Nephron progenitor cell (in vitro differentiated cells): ENCODE results near the gene CFAP299.

Source experiments
- DNase-seq: peaks from one replicate; pipeline ENCODE4 v3.0.0; 2021
- H3K27ac Mint-ChIP-seq: 2 replicates; pipeline ENCODE4 v1.8.0; 2021; ENCODE audit warnings: mild to moderate bottlenecking, moderate library complexity, mixed read lengths
- H3K27me3 Mint-ChIP-seq: 2 replicates; pipeline ENCODE4 v1.8.0; 2021; ENCODE audit warnings: mild to moderate bottlenecking, low read depth, mixed read lengths; ENCODE audit not compliant: poor library complexity
- H3K36me3 Mint-ChIP-seq: 2 replicates; pipeline ENCODE4 v1.8.0; 2021; ENCODE audit warnings: low read depth, mixed read lengths
- H3K4me1 Mint-ChIP-seq: 2 replicates; pipeline ENCODE4 v1.8.0; 2021; ENCODE audit warnings: mixed read lengths
- H3K4me3 Mint-ChIP-seq: 2 replicates; pipeline ENCODE4 v1.8.0; 2021; ENCODE audit warnings: mild to moderate bottlenecking, moderate library complexity, mixed read lengths
- H3K9me3 Mint-ChIP-seq: 2 replicates; pipeline ENCODE4 v1.8.0; 2021; ENCODE audit warnings: mild to moderate bottlenecking, moderate library complexity, mixed read lengths
- TF ChIP-seq, protein P1 (sequence below): fragments of 200-600 bp; sonication (generic); IDR thresholded peaks from 2 replicates; pipeline ENCODE4 v1.5.0; 2021; ENCODE audit warnings: antibody characterized with exemption

The CFAP299 gene

GRCh38 chr4:80454040-80454439, 118.5 kb downstream of the CFAP299 start:
- Mint-ChIP-seq H3K36me3 (no peaks in the 10 kb centered on the region), H3K4me3 (no peak overlapping the region), H3K4me1 (no peaks in the 10 kb centered on the region), H3K27me3 (no peaks in the 10 kb centered on the region), H3K27ac (no peak overlapping the region), H3K9me3 (no peaks in the 10 kb centered on the region)
- DNase-seq: no peak
- TF ChIP-seq, protein P1, sequence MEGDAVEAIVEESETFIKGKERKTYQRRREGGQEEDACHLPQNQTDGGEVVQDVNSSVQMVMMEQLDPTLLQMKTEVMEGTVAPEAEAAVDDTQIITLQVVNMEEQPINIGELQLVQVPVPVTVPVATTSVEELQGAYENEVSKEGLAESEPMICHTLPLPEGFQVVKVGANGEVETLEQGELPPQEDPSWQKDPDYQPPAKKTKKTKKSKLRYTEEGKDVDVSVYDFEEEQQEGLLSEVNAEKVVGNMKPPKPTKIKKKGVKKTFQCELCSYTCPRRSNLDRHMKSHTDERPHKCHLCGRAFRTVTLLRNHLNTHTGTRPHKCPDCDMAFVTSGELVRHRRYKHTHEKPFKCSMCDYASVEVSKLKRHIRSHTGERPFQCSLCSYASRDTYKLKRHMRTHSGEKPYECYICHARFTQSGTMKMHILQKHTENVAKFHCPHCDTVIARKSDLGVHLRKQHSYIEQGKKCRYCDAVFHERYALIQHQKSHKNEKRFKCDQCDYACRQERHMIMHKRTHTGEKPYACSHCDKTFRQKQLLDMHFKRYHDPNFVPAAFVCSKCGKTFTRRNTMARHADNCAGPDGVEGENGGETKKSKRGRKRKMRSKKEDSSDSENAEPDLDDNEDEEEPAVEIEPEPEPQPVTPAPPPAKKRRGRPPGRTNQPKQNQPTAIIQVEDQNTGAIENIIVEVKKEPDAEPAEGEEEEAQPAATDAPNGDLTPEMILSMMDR: no peak

DNA sequence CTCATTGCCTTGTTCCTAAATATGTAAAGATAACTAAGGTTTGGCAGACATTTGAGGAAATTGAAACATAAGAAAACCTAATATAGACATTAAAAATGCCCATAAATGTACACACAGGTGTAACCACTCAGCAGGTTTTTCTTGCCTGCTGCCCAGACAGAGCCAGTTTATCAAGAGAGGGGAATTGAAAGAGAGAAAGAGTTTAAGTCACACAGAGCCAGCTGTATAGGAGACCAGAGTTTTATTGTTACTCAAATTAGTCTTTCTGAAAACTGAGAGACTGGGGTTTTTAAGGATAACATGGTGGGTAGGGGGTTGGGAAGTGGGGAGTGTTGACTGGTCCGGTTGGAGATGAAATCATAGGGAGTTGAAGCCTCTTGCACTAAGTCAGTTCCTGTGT, 119.0 kb downstream of the CFAP299 start:
- TF ChIP-seq, protein P1: no peak
- Mint-ChIP-seq H3K9me3 (no peaks in the 10 kb centered on the region), H3K27ac (no peak overlapping the region)

GRCh38 chr4:80459918-80460473, 124.5 kb downstream of the CFAP299 start:
- no peak overlapping the region for H3K27ac Mint-ChIP-seq
- no peak overlapping the region for H3K4me3 Mint-ChIP-seq
- TF ChIP-seq, protein P1: no peak

More for the DNA sequence above, 119.0 kb downstream of the CFAP299 start:
- Mint-ChIP-seq H3K27me3 (no peaks in the 10 kb centered on the region), H3K4me1 (no peaks in the 10 kb centered on the region), H3K36me3 (no peaks in the 10 kb centered on the region), H3K4me3 (no peak overlapping the region)
- DNase-seq: no peak

DNA sequence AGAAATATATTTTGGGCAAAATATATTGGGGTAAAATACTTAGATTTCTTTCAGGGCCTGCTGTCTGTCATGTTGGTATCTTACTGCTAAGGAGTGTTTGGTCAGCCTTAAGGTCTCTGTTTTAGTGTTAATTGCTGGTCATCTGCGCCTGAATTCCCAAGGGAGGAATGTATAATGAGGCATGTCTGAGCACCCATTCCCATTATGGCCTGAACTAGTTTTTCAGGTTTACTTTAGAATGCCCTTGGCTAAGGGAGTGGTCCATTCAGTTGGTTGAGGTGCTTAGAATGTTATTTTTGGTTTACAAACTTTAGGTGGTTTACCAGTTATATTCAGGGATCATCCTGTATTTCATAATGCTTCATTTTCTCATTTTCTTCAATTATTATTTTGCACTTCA, 125.9 kb downstream of the CFAP299 start:
- DNase-seq: no peak
- TF ChIP-seq, protein P1: no peak
- peaks cover 8% of the 10 kb centered on the region for H3K4me1 Mint-ChIP-seq
- H3K9me3 Mint-ChIP-seq: no peaks in the 10 kb centered on the region
- no peaks in the 10 kb centered on the region for H3K27me3 Mint-ChIP-seq
- no peaks in the 10 kb centered on the region for H3K36me3 Mint-ChIP-seq
- no peak overlapping the region for H3K27ac Mint-ChIP-seq
- H3K4me3 Mint-ChIP-seq: no peak overlapping the region

More at GRCh38 chr4:80459918-80460473, 124.5 kb downstream of the CFAP299 start:
- Mint-ChIP-seq H3K36me3 (no peaks in the 10 kb centered on the region), H3K4me1 (peaks cover under 1% of the 10 kb centered on the region), H3K9me3 (no peaks in the 10 kb centered on the region), H3K27me3 (no peaks in the 10 kb centered on the region)
- DNase-seq: no peak

- TF ChIP-seq, protein P1: no peak
- DNase-seq: no peak
- Mint-ChIP-seq H3K4me3 (no peak overlapping the region), H3K36me3 (no peaks in the 10 kb centered on the region), H3K9me3 (no peaks in the 10 kb centered on the region), H3K4me1 (peaks cover 8% of the 10 kb centered on the region), H3K27me3 (no peaks in the 10 kb centered on the region), H3K27ac (no peak overlapping the region)
These were observed 127.1 kb downstream of the CFAP299 start for GRCh38 chr4:80462621-80463091.

DNA sequence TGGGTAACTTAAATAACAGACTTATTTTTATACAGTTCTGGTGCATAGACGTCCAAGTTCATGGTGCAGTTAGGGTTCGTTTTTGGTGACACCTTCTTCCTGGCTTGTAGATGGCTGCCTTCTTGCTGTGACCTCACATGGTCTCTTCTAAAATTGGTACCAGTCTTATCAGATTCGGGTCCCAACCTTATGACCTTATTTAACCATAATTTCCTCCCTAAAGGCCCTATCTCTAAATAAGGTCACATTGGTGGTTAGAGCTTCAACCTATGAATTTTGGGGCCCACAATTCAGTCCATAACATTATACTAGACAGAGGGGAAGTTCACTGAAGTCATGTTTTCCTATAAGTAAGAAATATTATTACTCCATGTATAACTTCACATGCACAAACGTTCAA, 128.0 kb downstream of the CFAP299 start:
- Mint-ChIP-seq H3K4me3 (no peak overlapping the region), H3K27me3 (no peaks in the 10 kb centered on the region), H3K9me3 (no peaks in the 10 kb centered on the region), H3K27ac (no peak overlapping the region), H3K4me1 (peaks cover 8% of the 10 kb centered on the region), H3K36me3 (no peaks in the 10 kb centered on the region)
- TF ChIP-seq, protein P1: no peak
- DNase-seq: no peak
